ENCODE measurements around the gene OGFOD2.
"Not testable (repeated sequence)": the region's sequence is repeated elsewhere in the genome, so short reads cannot be mapped to it uniquely, and the experiment has no call there.

OGFOD2 gene

DNA sequence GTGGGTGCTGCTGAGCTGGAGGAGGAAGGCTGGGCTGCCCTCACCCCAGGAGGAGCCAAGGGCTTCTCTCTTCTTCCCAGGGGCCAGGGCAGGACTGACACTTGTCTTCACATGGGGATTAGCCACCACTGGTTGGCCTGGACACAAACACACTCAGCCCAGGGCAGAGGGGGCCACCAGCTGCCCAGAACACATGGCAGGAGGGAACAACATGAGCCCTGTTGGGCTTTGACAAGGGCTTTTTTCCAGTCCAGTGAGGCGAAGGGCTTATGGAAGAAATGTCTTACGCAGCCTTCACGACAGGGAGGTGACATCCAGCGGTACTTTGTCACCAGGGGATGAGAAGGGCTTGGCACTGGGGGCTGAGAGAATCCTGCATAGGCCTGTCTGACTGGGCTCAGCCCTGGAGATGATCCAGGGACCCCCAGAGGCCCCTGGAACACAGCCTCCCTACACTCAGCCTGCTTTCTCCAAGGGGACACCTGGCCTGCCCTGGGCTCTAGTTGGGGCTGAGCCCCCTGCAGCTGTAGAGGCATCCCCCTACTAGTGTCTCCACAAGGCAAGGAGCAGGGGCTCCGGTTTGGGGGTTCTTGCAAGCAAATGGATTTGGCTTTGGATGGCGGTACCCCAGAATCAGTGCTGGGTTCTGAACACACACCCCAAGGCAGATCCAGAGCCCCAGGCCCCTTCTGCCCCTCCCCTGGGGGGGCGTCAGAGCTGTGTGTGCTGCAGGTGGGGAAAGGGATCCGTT, 24.3 kb downstream of the OGFOD2 start:
- no peaks in the 10 kb centered on the region for H3K4me1 ChIP-seq (ENCODE audit: insufficient read depth, low read length)
- H2AFZ ChIP-seq (ENCODE audit: low read depth, low read length): no peak overlapping the region
- no peaks in the 10 kb centered on the region for H3K9me3 ChIP-seq (ENCODE audit: low read length)
- no peaks in the 10 kb centered on the region for H3K27me3 ChIP-seq (ENCODE audit: insufficient read depth, low read length)
- no peaks in the 10 kb centered on the region for H3K36me3 ChIP-seq (ENCODE audit: insufficient read depth, low read length)
- no peak overlapping the region for H3K4me3 ChIP-seq (ENCODE audit: low read length)

DNA sequence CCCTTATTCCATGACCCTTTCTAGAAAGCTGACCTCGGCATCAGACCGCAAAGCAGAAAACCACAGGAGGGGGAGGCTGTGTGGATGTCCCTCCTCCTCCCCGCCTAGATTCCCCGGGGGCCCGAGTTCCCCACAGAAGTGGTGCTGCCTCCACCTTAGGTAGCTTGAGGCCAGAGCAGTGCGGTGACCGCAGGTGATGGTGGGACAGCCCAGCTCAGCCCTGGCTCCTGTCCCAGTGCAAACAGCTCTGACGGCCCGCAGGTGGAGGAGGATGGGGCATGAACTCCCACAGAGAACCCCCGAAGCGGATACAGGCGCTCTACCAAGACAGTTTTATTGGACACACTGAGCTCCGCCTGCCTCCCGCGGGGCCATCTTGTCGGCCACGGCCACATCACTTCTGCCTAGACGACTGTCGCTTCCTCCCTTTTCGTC, 25.0 kb downstream of the OGFOD2 start:
- Histone ChIP-seq H3K27me3 (ENCODE audit: insufficient read depth, low read length) (no peaks in the 10 kb centered on the region), H3K36me3 (ENCODE audit: insufficient read depth, low read length) (peaks cover 2% of the 10 kb centered on the region), H3K4me1 (ENCODE audit: insufficient read depth, low read length) (no peaks in the 10 kb centered on the region), H3K9me3 (ENCODE audit: low read length) (no peaks in the 10 kb centered on the region), H3K4me3 (ENCODE audit: low read length) (no peak overlapping the region), H2AFZ (ENCODE audit: low read depth, low read length) (no peak overlapping the region)

DNA sequence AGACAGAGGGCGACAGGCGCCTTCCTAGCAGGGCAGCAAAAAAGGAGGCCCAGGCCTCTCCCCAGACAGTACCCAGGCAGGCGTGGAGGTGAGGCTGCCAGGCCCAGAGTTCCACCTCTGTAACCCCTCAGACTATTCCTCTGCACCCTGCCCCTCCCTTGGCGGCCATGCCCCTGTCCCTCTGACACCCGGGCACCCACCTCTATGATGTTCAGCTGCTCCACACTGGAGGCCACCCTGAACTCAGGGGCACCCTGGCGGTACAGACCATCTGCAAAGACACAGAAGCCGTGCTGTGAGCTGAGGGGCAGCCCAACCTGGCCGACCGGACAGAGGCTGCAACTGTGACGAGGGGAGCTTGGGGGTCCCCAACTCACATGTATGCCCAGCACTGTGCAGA, 25.5 kb downstream of the OGFOD2 start:
- Histone ChIP-seq H3K27me3 (ENCODE audit: insufficient read depth, low read length) (no peaks in the 10 kb centered on the region), H3K4me1 (ENCODE audit: insufficient read depth, low read length) (no peaks in the 10 kb centered on the region), H3K9me3 (ENCODE audit: low read length) (no peaks in the 10 kb centered on the region), H3K4me3 (ENCODE audit: low read length) (no peak overlapping the region), H3K36me3 (ENCODE audit: insufficient read depth, low read length) (peaks cover 5% of the 10 kb centered on the region), H2AFZ (ENCODE audit: low read depth, low read length) (no peak overlapping the region)

GRCh38 chr12:123001464-123001863, 26.4 kb downstream of the OGFOD2 start:
- H3K9me3 ChIP-seq (ENCODE audit: low read length): no peaks in the 10 kb centered on the region
- H3K27me3 ChIP-seq (ENCODE audit: insufficient read depth, low read length): no peaks in the 10 kb centered on the region
- H3K36me3 ChIP-seq (ENCODE audit: insufficient read depth, low read length): peaks cover 5% of the 10 kb centered on the region
- no peaks in the 10 kb centered on the region for H3K4me1 ChIP-seq (ENCODE audit: insufficient read depth, low read length)
- H3K4me3 ChIP-seq (ENCODE audit: low read length): no peak overlapping the region
- no peak overlapping the region for H2AFZ ChIP-seq (ENCODE audit: low read depth, low read length)

DNA sequence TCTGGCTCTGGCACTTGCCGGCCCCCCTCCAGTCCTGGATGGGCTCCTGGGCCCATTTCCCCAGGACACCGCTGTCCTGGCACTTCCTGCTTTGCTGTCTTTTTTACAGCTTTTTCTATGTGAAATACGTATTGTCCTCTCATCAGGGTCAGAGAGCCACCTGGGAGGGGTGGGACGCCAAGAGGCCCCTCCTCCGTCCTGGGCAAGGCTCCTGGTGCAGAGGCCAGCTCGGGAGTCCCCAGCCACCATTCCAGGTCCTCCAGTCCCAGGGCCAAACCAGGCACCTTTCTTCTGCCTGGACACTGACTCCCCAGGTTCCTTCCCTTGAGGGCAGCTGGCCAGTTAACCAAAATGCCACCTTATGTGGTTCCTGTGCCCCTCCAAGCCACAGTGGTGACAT, 28.2 kb downstream of the OGFOD2 start:
- no peaks in the 10 kb centered on the region for H3K4me1 ChIP-seq (ENCODE audit: insufficient read depth, low read length)
- peaks cover 5% of the 10 kb centered on the region for H3K36me3 ChIP-seq (ENCODE audit: insufficient read depth, low read length)
- no peaks in the 10 kb centered on the region for H3K27me3 ChIP-seq (ENCODE audit: insufficient read depth, low read length)
- H3K4me3 ChIP-seq (ENCODE audit: low read length): no peak overlapping the region
- H3K9me3 ChIP-seq (ENCODE audit: low read length): no peaks in the 10 kb centered on the region
- H2AFZ ChIP-seq (ENCODE audit: low read depth, low read length): no peak overlapping the region

- no peak overlapping the region for H2AFZ ChIP-seq (ENCODE audit: low read depth, low read length)
- H3K27me3 ChIP-seq (ENCODE audit: insufficient read depth, low read length): no peaks in the 10 kb centered on the region
- no peaks in the 10 kb centered on the region for H3K4me1 ChIP-seq (ENCODE audit: insufficient read depth, low read length)
- H3K9me3 ChIP-seq (ENCODE audit: low read length): no peaks in the 10 kb centered on the region
- H3K36me3 ChIP-seq (ENCODE audit: insufficient read depth, low read length): peaks cover 5% of the 10 kb centered on the region
- no peak overlapping the region for H3K4me3 ChIP-seq (ENCODE audit: low read length)
These were observed 29.2 kb downstream of the OGFOD2 start for GRCh38 chr12:123004287-123004686.

- Histone ChIP-seq H3K36me3 (ENCODE audit: insufficient read depth, low read length) (peaks cover 11% of the 10 kb centered on the region), H2AFZ (ENCODE audit: low read depth, low read length) (no peak overlapping the region), H3K27me3 (ENCODE audit: insufficient read depth, low read length) (no peaks in the 10 kb centered on the region), H3K4me3 (ENCODE audit: low read length) (no peak overlapping the region), H3K4me1 (ENCODE audit: insufficient read depth, low read length) (no peaks in the 10 kb centered on the region), H3K9me3 (ENCODE audit: low read length) (no peaks in the 10 kb centered on the region)
These were observed 30.1 kb downstream of the OGFOD2 start for GRCh38 chr12:123005081-123005626.

DNA sequence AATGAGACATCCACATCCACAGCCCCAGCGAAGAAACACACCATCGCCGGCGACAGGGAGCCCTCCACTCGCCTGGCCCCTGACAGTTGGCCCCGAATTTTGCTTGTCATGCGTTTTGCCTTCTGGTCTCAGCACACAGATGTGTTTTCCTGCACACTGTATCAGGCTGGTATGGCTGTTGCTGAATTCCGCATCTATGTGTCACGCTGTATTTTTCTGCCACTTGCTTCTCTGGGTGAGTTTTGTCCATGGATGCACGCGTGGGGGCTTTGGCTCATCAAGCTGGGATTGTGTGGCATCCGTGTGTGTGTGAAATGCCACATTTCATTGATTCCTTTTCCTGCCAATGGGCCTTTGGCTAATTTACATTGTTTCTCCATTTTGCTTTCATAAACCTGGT, 31.9 kb downstream of the OGFOD2 start:
- H3K4me1 ChIP-seq (ENCODE audit: insufficient read depth, low read length): no peaks in the 10 kb centered on the region
- H2AFZ ChIP-seq (ENCODE audit: low read depth, low read length): no peak overlapping the region
- no peaks in the 10 kb centered on the region for H3K27me3 ChIP-seq (ENCODE audit: insufficient read depth, low read length)
- peaks cover 11% of the 10 kb centered on the region for H3K36me3 ChIP-seq (ENCODE audit: insufficient read depth, low read length)
- no peaks in the 10 kb centered on the region for H3K9me3 ChIP-seq (ENCODE audit: low read length)
- H3K4me3 ChIP-seq (ENCODE audit: low read length): no peak overlapping the region

DNA sequence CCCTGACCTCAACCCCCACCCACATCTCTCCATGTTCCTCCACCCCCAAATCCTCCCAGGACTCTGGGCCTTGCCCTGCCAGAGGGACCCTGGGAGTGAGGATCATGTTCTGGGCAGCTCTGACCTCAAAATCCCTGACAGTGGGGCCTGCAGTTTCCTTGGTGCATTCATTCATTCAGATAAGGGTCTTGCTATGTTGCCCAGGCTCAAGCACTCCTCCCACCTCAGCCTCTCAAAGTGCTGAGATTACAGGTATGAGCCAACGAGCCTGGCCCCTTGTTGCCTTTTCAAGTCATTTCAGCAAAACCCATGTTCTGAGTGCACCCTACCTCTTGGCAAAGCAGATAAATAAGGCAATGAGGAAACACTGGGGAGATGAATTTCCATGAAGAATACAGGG, 35.1 kb downstream of the OGFOD2 start:
- no peaks in the 10 kb centered on the region for H3K4me1 ChIP-seq (ENCODE audit: insufficient read depth, low read length)
- H3K9me3 ChIP-seq (ENCODE audit: low read length): peaks cover 4% of the 10 kb centered on the region
- peaks cover 8% of the 10 kb centered on the region for H3K36me3 ChIP-seq (ENCODE audit: insufficient read depth, low read length)
- no peaks in the 10 kb centered on the region for H3K27me3 ChIP-seq (ENCODE audit: insufficient read depth, low read length)
- H2AFZ ChIP-seq (ENCODE audit: low read depth, low read length): no peak overlapping the region
- no peak overlapping the region for H3K4me3 ChIP-seq (ENCODE audit: low read length)

DNA sequence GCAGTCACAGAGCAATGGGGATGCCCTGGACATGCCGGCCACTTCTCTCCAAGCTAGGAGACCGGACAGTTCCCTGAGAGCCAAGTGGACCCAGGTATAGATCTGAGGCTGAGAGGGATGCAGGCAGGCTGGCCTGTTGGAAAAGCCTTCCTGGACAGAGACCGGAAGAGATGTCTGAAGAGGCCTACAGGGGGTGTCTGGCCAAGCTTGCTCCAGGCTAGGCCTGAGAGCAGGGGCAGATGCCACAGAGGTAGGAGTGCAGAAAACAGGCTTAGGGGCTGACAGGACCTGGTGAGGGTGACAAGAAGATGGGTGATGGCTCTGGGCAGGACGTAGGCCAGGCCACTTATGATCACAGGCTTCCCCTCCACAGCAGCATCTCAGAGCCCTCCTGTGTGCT, 35.6 kb downstream of the OGFOD2 start:
- Histone ChIP-seq H3K9me3 (ENCODE audit: low read length) (peaks cover 4% of the 10 kb centered on the region), H3K4me1 (ENCODE audit: insufficient read depth, low read length) (no peaks in the 10 kb centered on the region), H3K27me3 (ENCODE audit: insufficient read depth, low read length) (no peaks in the 10 kb centered on the region), H3K36me3 (ENCODE audit: insufficient read depth, low read length) (peaks cover 6% of the 10 kb centered on the region), H2AFZ (ENCODE audit: low read depth, low read length) (no peak overlapping the region), H3K4me3 (ENCODE audit: low read length) (no peak overlapping the region)

DNA sequence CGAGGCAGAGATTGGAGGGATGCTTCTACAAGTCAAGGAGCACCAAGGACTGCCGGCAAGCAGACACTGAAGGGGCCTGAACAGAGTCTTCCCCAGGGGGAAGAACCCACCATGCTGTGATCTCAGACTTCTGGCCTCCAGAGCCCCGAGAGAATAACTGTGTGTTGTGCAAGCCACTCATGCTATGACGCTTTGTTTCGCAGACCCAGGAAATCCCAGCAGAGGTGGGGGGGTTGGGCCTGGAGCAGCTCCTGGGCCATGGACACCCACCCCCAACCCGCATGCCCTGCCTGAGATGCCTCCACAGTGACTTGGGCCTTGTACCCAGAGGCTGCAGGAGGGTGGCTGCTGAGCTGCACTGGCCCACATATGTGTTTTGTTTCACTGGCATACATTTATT, 36.7 kb downstream of the OGFOD2 start:
- H3K4me1 ChIP-seq (ENCODE audit: insufficient read depth, low read length): no peaks in the 10 kb centered on the region
- H3K27me3 ChIP-seq (ENCODE audit: insufficient read depth, low read length): no peaks in the 10 kb centered on the region
- H3K36me3 ChIP-seq (ENCODE audit: insufficient read depth, low read length): peaks cover 6% of the 10 kb centered on the region
- peaks cover 4% of the 10 kb centered on the region for H3K9me3 ChIP-seq (ENCODE audit: low read length)
- H2AFZ ChIP-seq (ENCODE audit: low read depth, low read length): no peak overlapping the region
- no peak overlapping the region for H3K4me3 ChIP-seq (ENCODE audit: low read length)

DNA sequence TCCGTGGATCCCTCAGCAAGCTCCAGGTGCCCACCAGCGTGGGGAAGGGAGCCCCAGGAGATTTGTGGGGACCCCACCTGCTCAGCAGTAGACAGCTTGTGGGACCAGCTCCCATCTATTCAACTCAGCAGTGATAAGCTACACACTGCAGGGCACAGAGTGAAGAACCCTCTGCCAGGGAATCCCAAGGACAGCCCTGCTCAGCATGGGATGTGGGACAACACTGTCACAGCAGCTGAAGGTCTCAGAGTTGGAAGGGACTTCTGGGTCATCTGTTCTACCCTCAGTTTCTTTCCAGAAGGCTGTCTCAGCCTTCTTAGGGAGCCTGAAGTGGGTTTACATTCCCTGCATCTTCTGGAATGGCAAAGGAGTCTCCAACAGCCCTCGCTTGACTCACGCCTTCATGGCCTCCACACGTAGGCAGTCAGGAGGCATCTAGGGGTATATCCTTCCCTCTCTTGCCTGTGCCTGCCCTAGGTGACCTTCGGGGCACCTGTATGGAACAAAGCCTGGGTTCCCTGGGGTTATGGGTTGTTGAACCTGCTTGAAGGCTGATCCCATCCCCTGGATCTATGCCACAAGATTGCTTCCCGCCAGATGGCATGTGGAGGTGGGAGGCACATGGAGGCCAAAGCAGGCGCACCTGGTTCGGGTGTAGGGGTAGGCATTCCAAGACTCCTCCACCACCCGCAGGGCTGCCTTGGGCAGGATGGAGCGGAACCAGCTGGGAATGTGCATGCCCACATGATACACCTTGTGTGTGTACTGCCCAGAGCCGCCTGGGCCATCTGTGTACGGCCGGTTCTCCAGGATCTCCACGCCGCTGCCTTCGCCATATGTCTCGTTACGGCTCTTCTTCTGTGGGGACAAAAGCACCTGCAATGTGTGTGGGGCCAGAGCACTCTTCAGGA, 38.4 kb downstream of the OGFOD2 start:
- Histone ChIP-seq H3K27me3 (ENCODE audit: insufficient read depth, low read length) (no peaks in the 10 kb centered on the region), H3K36me3 (ENCODE audit: insufficient read depth, low read length) (peaks cover 6% of the 10 kb centered on the region), H3K9me3 (ENCODE audit: low read length) (peaks cover 4% of the 10 kb centered on the region), H2AFZ (ENCODE audit: low read depth, low read length) (no peak overlapping the region), H3K4me3 (ENCODE audit: low read length) (no peak overlapping the region), H3K4me1 (ENCODE audit: insufficient read depth, low read length) (no peaks in the 10 kb centered on the region)

GRCh38 chr12:123014473-123014872, 39.4 kb downstream of the OGFOD2 start:
- not testable (repeated sequence) for H3K9me3 ChIP-seq (ENCODE audit: low read length); H2AFZ ChIP-seq (ENCODE audit: low read depth, low read length); H3K4me3 ChIP-seq (ENCODE audit: low read length); H3K4me1 ChIP-seq (ENCODE audit: insufficient read depth, low read length); H3K27me3 ChIP-seq (ENCODE audit: insufficient read depth, low read length); H3K36me3 ChIP-seq (ENCODE audit: insufficient read depth, low read length)

All from neuron (in vitro differentiated cells).